ENCODE measurements around the gene NRG2. TPM values are rescaled to one million over a fixed set of nuclear protein-coding genes. Genes with fewer than 3 reads are reported as not detected.

The NRG2 gene
- total RNA-seq, 4 donors from 2014 or later, result 0.66 to 4.9 (median 2.5) TPM

DNA sequence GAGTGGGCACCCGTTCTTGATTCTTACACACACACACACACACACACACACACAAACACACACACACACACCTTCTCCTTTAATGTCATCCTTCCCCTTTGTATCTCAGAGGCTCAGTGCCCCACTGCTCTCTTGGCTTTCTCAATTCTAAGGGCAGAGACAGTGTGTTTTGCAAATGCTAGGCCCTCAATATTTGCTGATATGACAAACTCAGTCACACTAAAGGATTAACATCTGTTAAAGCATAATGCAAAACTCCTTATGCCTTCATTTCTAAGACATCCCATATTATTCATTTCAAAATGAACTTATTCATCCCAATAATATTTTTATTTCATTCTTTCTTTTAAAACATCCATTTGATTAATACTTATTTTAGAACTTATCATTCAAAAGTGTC is 8.9 kb upstream of the NRG2 start:
- Histone ChIP-seq H3K27ac (no peak overlapping the region), H3K27me3 (peaks cover 0 to 15% (median 0%) of the 10 kb centered on the region in 4 donors), H3K4me1 (no peaks in the 10 kb centered on the region), H3K4me3 (no peak overlapping the region), H3K9me3 (no peaks in the 10 kb centered on the region), H3K36me3 (no peaks in the 10 kb centered on the region)
- WGBS, 2 donors, result 46 to 50% methylated on average over 1 of the region's 1 CpG
- TF ChIP-seq POLR2A (IDR thresholded peaks at IDR 0.05), result no peak
- TF ChIP-seq, protein P1, sequence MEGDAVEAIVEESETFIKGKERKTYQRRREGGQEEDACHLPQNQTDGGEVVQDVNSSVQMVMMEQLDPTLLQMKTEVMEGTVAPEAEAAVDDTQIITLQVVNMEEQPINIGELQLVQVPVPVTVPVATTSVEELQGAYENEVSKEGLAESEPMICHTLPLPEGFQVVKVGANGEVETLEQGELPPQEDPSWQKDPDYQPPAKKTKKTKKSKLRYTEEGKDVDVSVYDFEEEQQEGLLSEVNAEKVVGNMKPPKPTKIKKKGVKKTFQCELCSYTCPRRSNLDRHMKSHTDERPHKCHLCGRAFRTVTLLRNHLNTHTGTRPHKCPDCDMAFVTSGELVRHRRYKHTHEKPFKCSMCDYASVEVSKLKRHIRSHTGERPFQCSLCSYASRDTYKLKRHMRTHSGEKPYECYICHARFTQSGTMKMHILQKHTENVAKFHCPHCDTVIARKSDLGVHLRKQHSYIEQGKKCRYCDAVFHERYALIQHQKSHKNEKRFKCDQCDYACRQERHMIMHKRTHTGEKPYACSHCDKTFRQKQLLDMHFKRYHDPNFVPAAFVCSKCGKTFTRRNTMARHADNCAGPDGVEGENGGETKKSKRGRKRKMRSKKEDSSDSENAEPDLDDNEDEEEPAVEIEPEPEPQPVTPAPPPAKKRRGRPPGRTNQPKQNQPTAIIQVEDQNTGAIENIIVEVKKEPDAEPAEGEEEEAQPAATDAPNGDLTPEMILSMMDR (IDR thresholded peaks at IDR 0.05), result no peak
- intact Hi-C loops (cut with DNase I), result no loop called here
- no peak for DNase-seq

DNA sequence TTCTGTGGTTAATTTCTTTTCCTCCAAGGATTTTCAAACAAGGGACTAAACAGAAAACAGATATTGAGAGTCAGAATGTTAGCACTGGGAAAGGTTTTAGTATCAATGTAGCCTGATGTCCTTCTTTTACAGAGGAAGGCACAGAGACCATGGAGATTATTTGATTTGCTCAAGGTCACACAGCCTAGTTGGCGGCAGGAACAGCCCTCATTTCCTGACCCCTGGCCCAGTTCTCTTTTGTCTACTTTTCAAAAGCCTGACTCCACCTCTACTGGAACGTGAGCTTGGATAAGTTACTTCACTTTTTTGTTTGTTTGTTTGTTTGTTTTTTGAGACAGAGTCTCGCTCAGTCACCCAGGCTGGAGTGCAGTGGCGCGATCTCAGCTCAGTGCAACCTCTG is 6.6 kb upstream of the NRG2 start:
- no peaks in the 10 kb centered on the region for H3K9me3 ChIP-seq
- H3K27ac ChIP-seq, result no peak overlapping the region
- H3K27me3 ChIP-seq, result peaks cover 0 to 10% (median 0%) of the 10 kb centered on the region in 4 donors
- 75 to 77% methylated on average over 5 of the region's 5 CpGs for WGBS, 2 donors
- DNase-seq, result no peak
- H3K4me3 ChIP-seq, result no peak overlapping the region
- H3K36me3 ChIP-seq, result no peaks in the 10 kb centered on the region
- no peaks in the 10 kb centered on the region for H3K4me1 ChIP-seq
- intact Hi-C loops (cut with DNase I), result no loop called here
- TF ChIP-seq, protein P1 (IDR thresholded peaks at IDR 0.05), result no peak
- TF ChIP-seq POLR2A (IDR thresholded peaks at IDR 0.05), result no peak

DNA sequence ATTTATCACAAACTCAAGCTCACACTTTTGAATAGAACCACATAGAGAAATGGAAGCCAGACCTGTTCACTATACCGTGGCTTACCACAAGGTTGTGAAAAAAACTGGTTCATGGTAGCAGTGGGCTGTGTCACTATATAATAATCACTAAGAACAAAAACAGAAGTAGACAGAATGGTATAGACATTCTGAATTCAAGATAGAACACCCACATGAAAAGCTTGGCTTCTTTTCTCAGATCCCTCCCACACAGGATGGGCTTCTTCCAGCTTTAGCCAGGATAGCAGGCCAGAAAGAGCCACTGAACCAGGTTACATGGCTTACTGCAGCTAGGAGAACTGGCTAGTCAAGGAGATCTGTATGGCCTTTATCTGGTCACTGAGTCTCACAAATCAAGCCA is 6.1 kb upstream of the NRG2 start:
- H3K4me3 ChIP-seq, result no peak overlapping the region
- H3K27ac ChIP-seq, result no peak overlapping the region
- intact Hi-C loops (cut with DNase I), result no loop called here
- TF ChIP-seq POLR2A (IDR thresholded peaks at IDR 0.05), result no peak
- TF ChIP-seq, protein P1 (IDR thresholded peaks at IDR 0.05), result no peak
- H3K4me1 ChIP-seq, result no peaks in the 10 kb centered on the region
- H3K9me3 ChIP-seq, result no peaks in the 10 kb centered on the region
- no peak for DNase-seq
- H3K27me3 ChIP-seq, result peaks cover 0 to 15% (median 0%) of the 10 kb centered on the region in 4 donors
- H3K36me3 ChIP-seq, result no peaks in the 10 kb centered on the region
- WGBS, 2 donors, result 71 to 73% methylated on average over 1 of the region's 1 CpG

GRCh38 chr5:140044041-140044440 is 942 bp upstream of the NRG2 start:
- no peak for DNase-seq
- peaks cover 0 to 63% (median 3%) of the 10 kb centered on the region in 4 donors for H3K27me3 ChIP-seq

GRCh38 chr5:140043508-140043872 is 391 bp upstream of the NRG2 start:
- Histone ChIP-seq H3K36me3 (no peaks in the 10 kb centered on the region), H3K4me3 (peak overlapping the region; percentile 38 to 68 (median 53)), H3K9me3 (no peaks in the 10 kb centered on the region), H3K27me3 (peaks cover 0 to 63% (median 3%) of the 10 kb centered on the region in 4 donors), H3K27ac (peak overlapping the region in 2 of 4 donors; percentile 68 to 71), H3K4me1 (peaks cover 11 to 45% (median 18%) of the 10 kb centered on the region in 3 donors)
- TF ChIP-seq, protein P1 (IDR thresholded peaks at IDR 0.05), result peak in 1 of 6 experiments; percentile 3
- TF ChIP-seq POLR2A (IDR thresholded peaks at IDR 0.05), result no peak
- WGBS, 2 donors, result 4% methylated on average over 6 of the region's 12 CpGs; no CpG with 5 or more reads in 1 of the 2 donors
- no peak for DNase-seq
- intact Hi-C loops (cut with DNase I), result no loop called here

More at GRCh38 chr5:140044041-140044440, 942 bp upstream of the NRG2 start:
- Histone ChIP-seq H3K4me3 (no peak overlapping the region), H3K9me3 (no peaks in the 10 kb centered on the region), H3K36me3 (no peaks in the 10 kb centered on the region), H3K27ac (no peak overlapping the region), H3K4me1 (peaks cover 11 to 45% (median 18%) of the 10 kb centered on the region in 3 donors)
- 45 to 64% methylated on average over 1 of the region's 1 CpG for WGBS, 2 donors
- intact Hi-C loops (cut with DNase I), result no loop called here
- TF ChIP-seq POLR2A (IDR thresholded peaks at IDR 0.05), result no peak
- TF ChIP-seq, protein P1 (IDR thresholded peaks at IDR 0.05), result no peak

Measured in esophagus squamous epithelium (tissue), 5 donors.